Endodermal cell (in vitro differentiated cells): ENCODE data around the gene PIM3. TPM values are rescaled to one million over a fixed set of nuclear protein-coding genes. Genes with fewer than 3 reads are reported as not detected.

Experiments used
- DNase-seq: peaks from one replicate; pipeline ENCODE4 v3.0.0-alpha.2; 2017
- H3K27ac ChIP-seq: 2 replicates; pipeline ENCODE4 v1.5.1; 2013; ENCODE audit warnings: mild to moderate bottlenecking, low read depth, low read length, moderate library complexity
- H3K27me3 ChIP-seq: 2 replicates; pipeline ENCODE4 v1.6.1; 2013; ENCODE audit warnings: mild to moderate bottlenecking, low read length, moderate library complexity; ENCODE audit not compliant: insufficient read depth, control insufficient read depth, poor library complexity, severe bottlenecking
- H3K36me3 ChIP-seq: 2 replicates; pipeline ENCODE4 v1.7.0; 2013; ENCODE audit warnings: mild to moderate bottlenecking, low read length, moderate library complexity; ENCODE audit not compliant: control insufficient read depth, insufficient read depth
- H3K4me1 ChIP-seq: one replicate; pipeline ENCODE4 v1.7.0; 2013; ENCODE audit warnings: low read length; ENCODE audit not compliant: control insufficient read depth, insufficient read depth
- H3K4me3 ChIP-seq: 2 replicates; pipeline ENCODE4 v1.5.1; 2013; ENCODE audit warnings: mild to moderate bottlenecking, low read length, moderate library complexity
- H3K9ac ChIP-seq: 2 replicates; pipeline ENCODE4 v1.6.1; 2013; ENCODE audit warnings: mild to moderate bottlenecking, low read length, moderate library complexity; ENCODE audit not compliant: poor library complexity, severe bottlenecking; ENCODE audit errors: extremely low read depth
- H3K9me3 ChIP-seq: 2 replicates; pipeline ENCODE4 v1.6.1; 2013; ENCODE audit warnings: mild to moderate bottlenecking, low read length, moderate library complexity; ENCODE audit not compliant: control insufficient read depth
- H3K27ac Mint-ChIP-seq: 2 replicates; pipeline ENCODE4 v1.8.0; 2020; ENCODE audit warnings: mixed read lengths
- H3K27me3 Mint-ChIP-seq: 2 replicates; pipeline ENCODE4 v1.8.0; 2021; ENCODE audit warnings: mild to moderate bottlenecking, mixed read lengths; ENCODE audit not compliant: insufficient read depth
- H3K36me3 Mint-ChIP-seq: 2 replicates; pipeline ENCODE4 v1.8.0; 2020; ENCODE audit warnings: low read depth, mixed read lengths
- H3K4me1 Mint-ChIP-seq: 2 replicates; pipeline ENCODE4 v1.8.0; 2020; ENCODE audit warnings: mixed read lengths
- H3K4me3 Mint-ChIP-seq: 2 replicates; pipeline ENCODE4 v1.8.0; 2020; ENCODE audit warnings: mild to moderate bottlenecking, moderate library complexity, mixed read lengths
- H3K9me3 Mint-ChIP-seq: 2 replicates; pipeline ENCODE4 v1.8.0; 2020; ENCODE audit warnings: mild to moderate bottlenecking, mixed read lengths
- CTCF ChIP-seq: fragments of 200-600 bp; sonication (generic); conservative IDR thresholded peaks from 2 replicates; pipeline ENCODE4 v1.5.0; 2021; ENCODE audit warnings: antibody characterized with exemption, mild to moderate bottlenecking
- WGBS, 2 experiments: methylation state at CpG; one replicate each; pipeline versions ENCODE4 v1.1.5 to v1.1.7; 2013; ENCODE audit warnings: missing lambda C conversion rate in 2 of 2, mixed read lengths in 1 of 2; ENCODE audit not compliant: insufficient coverage in 1 of 2, insufficient read length in 1 of 2; 5-methylcytosine and 5-hydroxymethylcytosine counted together
- total RNA-seq, 2 donors: library from RNA; stranded (reverse); fragmentation: NEBNext Ultra II Directional in 1 of 2; extraction: Animal tissue kit (Norgen Biotek cat#: 25700) in 1 of 2; gene quantifications; 2 replicates in 1 of 2; 3 replicates in 1 of 2; pipeline ENCODE4 v1.2.1, GENCODE V29; 2021

The PIM3 gene
- total RNA-seq, 2 donors from 2014 or later: 31.5 to 36.6 TPM

GRCh38 chr22:49913446-49913845 lies 47.1 kb upstream of the PIM3 start:
- Mint-ChIP-seq H3K4me3 (no peak overlapping the region), H3K27me3 (no peaks in the 10 kb centered on the region), H3K36me3 (peaks cover 22% of the 10 kb centered on the region), H3K27ac (no peak overlapping the region), H3K4me1 (peaks cover 6% of the 10 kb centered on the region), H3K9me3 (no peaks in the 10 kb centered on the region)
- H3K9ac ChIP-seq: no peak overlapping the region
- H3K27ac ChIP-seq: no peak overlapping the region
- no peak for DNase-seq
- no peaks in the 10 kb centered on the region for H3K9me3 ChIP-seq
- no peaks in the 10 kb centered on the region for H3K27me3 ChIP-seq
- H3K4me1 ChIP-seq: no peaks in the 10 kb centered on the region
- TF ChIP-seq CTCF: no peak
- peaks cover 19% of the 10 kb centered on the region for H3K36me3 ChIP-seq
- no peak overlapping the region for H3K4me3 ChIP-seq
- 95 to 97% methylated on average over 14 of the region's 14 CpGs for WGBS, 2 experiments

DNA sequence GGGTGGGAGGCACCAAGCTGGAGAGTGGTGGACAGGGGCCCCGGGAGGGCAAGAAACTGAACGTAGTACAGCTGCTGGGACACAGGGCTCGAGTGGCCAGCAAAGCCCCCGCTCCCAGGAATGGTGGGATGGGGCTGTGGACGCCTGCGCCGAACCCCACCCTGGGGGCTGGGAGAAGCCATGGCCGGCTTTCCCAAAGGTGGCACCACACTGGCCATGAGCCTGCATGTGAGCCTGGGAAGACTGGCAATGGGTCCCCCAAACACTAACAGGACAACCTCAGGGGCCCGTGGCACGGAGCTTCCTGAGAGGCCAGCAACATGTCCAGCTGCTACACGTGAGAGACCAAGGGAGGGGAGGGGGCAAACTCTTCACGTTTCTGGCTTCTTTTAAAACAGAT lies 46.3 kb upstream of the PIM3 start:
- H3K9me3 ChIP-seq: no peaks in the 10 kb centered on the region
- H3K36me3 Mint-ChIP-seq: peaks cover 15% of the 10 kb centered on the region
- H3K4me1 Mint-ChIP-seq: peaks cover 6% of the 10 kb centered on the region
- H3K9me3 Mint-ChIP-seq: no peaks in the 10 kb centered on the region
- no peak overlapping the region for H3K27ac ChIP-seq
- TF ChIP-seq CTCF: no peak
- WGBS, 2 experiments: 86 to 92% methylated on average over 10 to 12 of the region's 12 CpGs
- no peak overlapping the region for H3K4me3 Mint-ChIP-seq
- H3K27me3 ChIP-seq: no peaks in the 10 kb centered on the region
- DNase-seq: peak; percentile 14
- peaks cover 19% of the 10 kb centered on the region for H3K36me3 ChIP-seq
- H3K4me3 ChIP-seq: no peak overlapping the region
- no peaks in the 10 kb centered on the region for H3K27me3 Mint-ChIP-seq
- H3K27ac Mint-ChIP-seq: no peak overlapping the region
- H3K4me1 ChIP-seq: no peaks in the 10 kb centered on the region
- no peak overlapping the region for H3K9ac ChIP-seq

- 85 to 86% methylated on average over 11 to 12 of the region's 12 CpGs for WGBS, 2 experiments
- H3K9me3 ChIP-seq: no peaks in the 10 kb centered on the region
These were observed 45.0 kb upstream of the PIM3 start for GRCh38 chr22:49915610-49916009.

More at GRCh38 chr22:49915610-49916009, 45.0 kb upstream of the PIM3 start:
- Mint-ChIP-seq H3K4me1 (peaks cover 11% of the 10 kb centered on the region), H3K27ac (no peak overlapping the region), H3K36me3 (peaks cover 22% of the 10 kb centered on the region), H3K4me3 (no peak overlapping the region), H3K27me3 (no peaks in the 10 kb centered on the region), H3K9me3 (no peaks in the 10 kb centered on the region)
- Histone ChIP-seq H3K4me3 (no peak overlapping the region), H3K27me3 (no peaks in the 10 kb centered on the region), H3K4me1 (no peaks in the 10 kb centered on the region), H3K27ac (no peak overlapping the region), H3K36me3 (peaks cover 24% of the 10 kb centered on the region), H3K9ac (no peak overlapping the region)
- TF ChIP-seq CTCF: no peak
- peak; percentile 76 for DNase-seq
